GM19452 (cell line): ENCODE results near the gene SLC7A5.

Experiments used
- ATAC-seq: cut with Tn5 transposase; IDR thresholded peaks from one replicate; pipeline ENCODE4 v1.9.1; 2021; ENCODE audit not compliant: unreplicated experiment

Gene SLC7A5

GRCh38 chr16:87847785-87848675, 21.3 kb downstream of the SLC7A5 start:
- ATAC-seq: no peak

DNA sequence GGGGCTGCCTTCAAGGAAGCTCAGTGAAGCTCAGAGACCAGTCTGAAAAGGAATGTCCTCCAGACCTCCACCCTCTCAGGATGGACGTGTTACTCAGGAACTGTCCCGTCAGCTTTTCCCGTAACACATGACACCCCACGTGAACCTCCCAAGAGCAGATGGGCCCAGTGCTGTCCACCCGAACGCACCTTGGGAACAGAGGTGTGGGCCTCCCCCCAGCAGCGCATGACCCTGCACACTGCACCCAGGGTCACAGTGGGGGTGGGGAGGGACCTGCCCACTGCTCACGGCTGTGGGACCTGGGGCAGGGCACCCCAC, 21.9 kb downstream of the SLC7A5 start:
- no peak for ATAC-seq

- ATAC-seq: no peak
Observed at GRCh38 chr16:87846705-87847466, 22.4 kb downstream of the SLC7A5 start.

- no peak for ATAC-seq
Observed at GRCh38 chr16:87845807-87846619, 23.3 kb downstream of the SLC7A5 start.

DNA sequence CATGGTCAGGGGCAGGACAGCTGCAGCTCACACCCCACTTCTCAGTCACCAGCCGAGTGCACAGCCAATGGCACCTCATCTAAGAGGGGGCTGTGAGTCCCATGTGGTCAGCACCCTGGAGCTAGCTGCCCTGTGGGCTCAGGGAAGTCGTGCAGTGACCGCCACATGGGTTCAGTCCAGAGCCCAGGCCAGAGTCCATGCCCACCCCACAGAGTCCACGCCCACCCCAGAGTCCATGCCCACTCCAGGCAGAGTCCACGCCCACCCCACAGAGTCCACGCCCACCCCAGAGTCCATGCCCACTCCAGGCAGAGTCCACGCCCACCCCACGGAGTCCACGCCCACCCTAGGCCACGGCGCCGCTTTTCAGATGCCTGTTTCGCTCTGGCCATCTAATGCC, 24.1 kb downstream of the SLC7A5 start:
- ATAC-seq: no peak

DNA sequence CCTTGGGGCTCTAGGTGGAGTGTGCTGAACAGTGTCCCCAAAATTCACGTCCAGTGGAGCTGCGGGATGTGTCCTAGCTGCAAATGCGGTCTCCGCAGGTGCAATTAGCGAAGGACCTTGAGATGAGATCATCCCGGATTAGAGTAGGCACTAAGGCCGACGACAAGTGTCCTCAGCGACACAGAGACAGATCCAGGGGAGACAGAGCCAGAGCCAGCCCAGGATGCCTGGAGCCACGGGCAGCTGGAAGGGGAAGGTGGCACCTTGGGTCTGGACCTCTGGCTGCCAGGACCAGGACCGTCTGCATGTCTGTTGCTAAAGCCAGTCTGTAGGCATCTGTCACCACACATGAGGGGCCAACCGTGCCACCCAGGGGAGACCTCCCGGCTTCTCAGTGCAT, 24.5 kb downstream of the SLC7A5 start:
- no peak for ATAC-seq

- ATAC-seq: no peak
Observed at GRCh38 chr16:87844120-87844733, 25.1 kb downstream of the SLC7A5 start.

DNA sequence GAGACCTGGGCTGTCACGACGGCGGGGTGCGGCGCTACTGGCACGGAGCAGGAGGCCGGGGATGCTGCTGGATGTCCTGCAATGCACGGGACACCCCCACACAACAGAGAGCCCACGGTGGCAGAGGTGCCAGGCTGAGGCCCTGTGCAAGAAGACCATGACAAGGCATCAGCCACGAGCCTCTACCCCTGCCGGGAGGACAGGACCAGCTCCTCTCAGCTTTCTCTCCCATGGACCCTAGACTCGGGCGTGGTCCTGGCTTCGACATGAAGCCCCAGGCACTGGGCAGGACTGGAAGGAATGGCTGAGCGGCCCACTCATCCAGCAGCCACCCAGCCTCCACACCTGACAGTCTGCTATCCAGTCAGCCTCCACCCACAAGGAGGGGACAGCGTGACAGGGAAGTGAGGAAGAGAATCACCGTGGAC, 25.6 kb downstream of the SLC7A5 start:
- no peak for ATAC-seq

DNA sequence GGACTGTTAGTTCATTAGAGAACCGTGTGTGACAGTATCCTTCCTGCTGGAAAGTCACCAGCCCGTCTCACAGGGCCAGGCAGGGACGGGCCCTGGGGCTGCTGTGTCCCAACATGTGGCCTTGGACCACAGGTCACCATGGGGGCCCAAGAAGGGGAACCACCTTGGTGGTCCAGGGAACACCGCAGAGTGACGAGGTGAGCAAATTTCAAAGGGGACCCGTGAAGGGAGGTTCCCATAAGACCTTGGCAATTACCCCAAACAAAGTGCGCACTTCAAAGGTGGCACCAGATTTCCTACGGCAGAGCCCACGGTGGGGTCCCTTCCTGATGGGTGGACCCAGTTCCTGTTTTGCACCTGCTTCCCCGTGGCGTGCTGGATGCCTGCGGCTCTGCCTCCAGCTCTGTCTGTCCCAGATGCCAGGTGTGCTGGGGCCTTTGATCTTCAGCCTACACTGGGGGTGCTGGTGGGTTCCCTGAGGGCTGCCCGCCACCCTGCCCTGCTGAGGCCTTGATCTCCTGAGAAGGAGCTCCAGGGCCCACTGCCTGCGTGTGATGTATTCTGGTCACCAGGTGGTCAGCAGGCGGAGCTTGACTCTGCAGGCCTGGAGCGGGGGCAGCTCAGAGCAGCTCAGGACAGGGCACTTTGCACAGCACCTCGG, 27.0 kb downstream of the SLC7A5 start:
- no peak for ATAC-seq

DNA sequence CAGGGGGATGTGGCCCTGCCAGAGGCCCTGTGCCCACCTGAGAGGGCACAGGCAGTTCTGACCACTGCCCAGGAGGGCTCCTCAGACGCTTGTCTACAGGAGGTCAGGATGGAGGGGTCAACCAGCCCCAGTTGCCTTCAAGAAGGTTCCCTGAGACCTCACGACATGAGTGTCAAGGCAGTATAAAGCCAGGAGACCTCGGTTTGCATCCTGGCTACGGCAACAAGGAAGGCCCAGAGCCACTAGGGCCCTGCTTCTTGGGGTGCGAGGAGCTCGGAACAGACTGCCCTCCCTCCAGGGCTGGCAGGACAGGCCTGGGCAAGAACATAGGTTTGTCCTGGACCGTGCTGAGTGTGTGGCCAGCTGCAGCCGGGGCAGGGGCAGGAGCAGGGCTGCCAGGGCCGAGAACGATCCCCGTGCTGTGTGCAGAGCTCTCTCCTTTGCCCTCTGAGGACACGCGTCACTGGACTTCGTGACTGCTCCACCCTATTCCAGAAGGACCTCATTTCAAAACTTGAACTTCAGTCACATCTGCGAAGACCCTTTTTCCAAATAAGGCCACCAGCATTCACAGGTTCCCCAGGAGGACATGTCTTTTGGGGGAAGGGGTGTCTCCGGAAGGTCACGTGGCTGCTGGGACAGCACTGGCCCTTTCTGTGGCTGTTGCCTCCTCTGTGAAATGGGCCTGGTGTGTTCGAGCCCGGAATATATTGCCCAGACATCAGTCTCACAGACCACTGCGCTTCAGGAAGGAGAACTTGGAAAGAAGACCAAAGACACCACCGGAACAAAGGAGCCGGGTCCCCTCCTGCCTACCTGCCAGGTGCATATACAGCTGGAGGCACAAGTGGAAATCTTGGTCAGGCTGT, 27.7 kb downstream of the SLC7A5 start:
- ATAC-seq: no peak

- ATAC-seq: no peak
Observed at GRCh38 chr16:87840271-87840978, 28.9 kb downstream of the SLC7A5 start.

DNA sequence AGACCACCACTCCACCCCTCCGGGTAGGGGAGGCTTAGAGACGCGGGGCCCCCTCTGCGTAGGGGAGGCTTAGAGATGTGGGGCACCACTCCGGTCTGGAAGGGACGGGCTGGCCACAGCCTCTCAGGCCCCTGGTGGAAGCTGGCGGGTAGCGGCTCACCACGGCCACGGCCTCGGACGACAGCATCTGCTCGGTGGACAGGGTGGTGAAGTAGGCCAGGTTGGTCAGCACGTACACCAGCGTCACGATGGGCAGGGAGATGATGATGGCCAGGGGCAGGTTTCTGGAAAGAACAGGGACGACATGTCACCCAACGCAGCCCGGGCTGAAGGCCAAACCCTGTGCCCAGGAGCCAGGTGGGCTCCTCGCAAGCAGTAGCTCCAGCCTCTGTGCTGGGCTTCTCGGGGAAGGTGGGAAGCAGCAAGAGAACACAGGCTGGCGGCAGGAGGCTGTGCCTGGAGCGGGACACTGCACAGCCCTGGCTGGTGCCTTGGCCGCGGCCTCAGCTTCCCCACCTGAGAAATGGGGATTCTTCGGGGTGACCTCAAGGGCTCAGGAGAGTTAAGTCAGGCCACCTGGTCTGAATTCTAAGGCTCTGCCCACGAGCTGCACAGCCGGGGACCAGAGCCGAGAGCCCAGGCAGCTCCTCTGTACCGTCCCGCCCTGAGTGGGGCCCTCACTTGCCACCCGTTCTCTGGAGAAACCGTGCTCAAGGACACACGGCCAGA, 29.6 kb downstream of the SLC7A5 start:
- no peak for ATAC-seq

- ATAC-seq: no peak
Observed at GRCh38 chr16:87838643-87839541, 30.4 kb downstream of the SLC7A5 start.

- ATAC-seq: no peak
Observed at GRCh38 chr16:87837627-87838289, 31.5 kb downstream of the SLC7A5 start.

- no peak for ATAC-seq
Observed at GRCh38 chr16:87836844-87837581, 32.3 kb downstream of the SLC7A5 start.

DNA sequence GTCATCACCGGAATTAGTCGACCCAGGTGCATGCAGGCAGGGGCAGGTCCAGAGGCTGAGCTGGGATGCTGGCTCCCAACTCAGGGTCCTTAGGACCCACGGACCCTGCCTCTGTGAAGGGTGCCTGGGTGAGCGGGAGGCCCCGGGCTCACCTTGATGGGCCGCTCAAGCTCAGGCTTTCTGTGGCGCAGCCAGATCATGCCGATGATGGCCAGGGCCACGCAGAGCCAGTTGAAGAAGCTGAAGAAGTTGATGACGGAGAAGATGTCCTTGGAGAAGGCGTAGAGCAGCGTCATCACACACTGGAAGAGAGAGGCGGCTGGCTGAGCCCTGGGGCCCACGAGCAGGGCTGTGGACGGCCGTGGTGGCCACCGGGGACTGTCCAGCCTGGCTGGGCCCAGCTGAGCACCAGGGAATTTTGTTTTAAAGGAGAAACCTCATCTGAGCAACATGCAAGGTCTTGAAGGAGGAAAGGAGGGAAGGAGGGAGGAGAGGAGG, 32.9 kb downstream of the SLC7A5 start:
- no peak for ATAC-seq
